GM18870 (cell line): Measurements from ENCODE around the gene SCFD1.
"Not testable (repeated sequence)": the region's sequence is repeated elsewhere in the genome, so short reads cannot be mapped to it uniquely, and the experiment has no call there.

Experiments used
- ATAC-seq: cut with Tn5 transposase; IDR thresholded peaks from one replicate; pipeline ENCODE4 v1.9.1; 2021; ENCODE audit warnings: moderate library complexity; ENCODE audit not compliant: unreplicated experiment

SCFD1 gene

GRCh38 chr14:30621940-30622830, at the start of gene SCFD1:
Gene SCFD1, plus strand, starts transcription at chr14:30622319. Its CDS starts 20 bp downstream, at chr14:30622339.
- peak; percentile 68 for ATAC-seq

DNA sequence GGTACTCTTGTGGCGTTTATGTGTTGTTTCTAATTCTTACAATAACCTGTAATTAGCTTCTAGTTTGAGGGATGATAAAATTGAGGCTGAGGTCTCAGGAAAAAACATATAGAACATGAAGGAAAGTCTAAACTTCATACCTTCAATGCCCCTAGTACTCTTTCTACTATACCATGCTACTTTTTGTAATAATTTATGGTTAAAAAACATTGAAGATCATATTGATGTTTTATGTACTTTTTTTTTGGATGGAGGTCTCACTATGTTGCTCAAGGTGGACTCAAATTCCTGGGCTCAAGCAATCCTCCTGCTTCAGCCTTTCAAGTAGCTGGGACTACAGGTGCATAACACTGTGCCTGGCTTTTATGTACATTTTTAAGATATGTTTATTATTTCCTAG, 49.3 kb upstream of the SCFD1 start:
- ATAC-seq, result no peak

DNA sequence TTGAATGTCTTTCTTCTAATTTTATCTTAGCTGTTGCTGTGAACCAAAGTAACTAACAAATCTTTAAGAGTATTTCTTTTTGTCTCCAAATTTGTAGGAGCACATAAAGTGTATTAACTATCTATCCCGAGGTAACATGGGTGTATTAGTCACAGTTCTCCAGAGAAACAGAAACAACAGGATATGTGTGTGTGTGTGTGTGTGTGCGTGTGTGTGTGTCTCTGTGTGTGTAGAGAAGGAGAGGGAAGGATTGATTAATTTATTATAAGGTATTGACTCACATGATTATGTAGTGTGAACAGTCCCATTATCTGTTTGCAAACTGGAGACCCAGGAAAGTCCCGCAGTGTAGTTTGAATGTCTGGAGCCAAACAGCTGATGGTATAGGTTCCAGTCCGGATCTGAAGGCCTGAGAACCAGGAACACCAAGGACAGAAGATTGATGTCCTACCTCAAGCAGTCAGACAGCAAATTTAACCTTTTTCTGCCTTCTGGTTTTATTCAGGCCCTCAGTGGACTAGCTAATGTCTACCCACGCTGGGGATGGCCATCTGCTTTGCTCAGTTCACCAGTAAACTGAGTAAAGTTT, 48.8 kb upstream of the SCFD1 start:
- ATAC-seq, result no peak

DNA sequence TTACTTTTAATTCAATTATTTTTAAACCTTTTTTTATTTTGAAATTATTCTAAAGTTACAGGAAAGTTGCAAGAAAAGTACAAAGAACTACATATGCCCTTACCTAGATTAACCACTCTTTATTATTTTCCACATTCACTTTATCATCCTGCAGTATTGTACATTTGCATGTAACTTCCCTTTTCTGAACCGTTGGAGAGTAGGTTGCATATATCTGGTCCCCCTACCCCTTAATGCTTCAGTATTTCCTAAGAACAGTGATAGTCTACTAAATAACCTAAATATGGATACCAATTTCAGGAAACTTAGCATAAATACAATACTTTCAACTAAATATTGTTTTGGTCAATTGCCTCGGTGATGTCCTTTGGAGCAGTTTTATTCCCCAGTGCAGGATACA, 48.2 kb upstream of the SCFD1 start:
- ATAC-seq, result no peak

- ATAC-seq, result not testable (repeated sequence)
Measured at GRCh38 chr14:30574777-30575176, 47.3 kb upstream of the SCFD1 start.

GRCh38 chr14:30576333-30576732, 45.8 kb upstream of the SCFD1 start:
- ATAC-seq, result not testable (repeated sequence)

GRCh38 chr14:30580616-30581282, 41.4 kb upstream of the SCFD1 start:
- no peak for ATAC-seq

DNA sequence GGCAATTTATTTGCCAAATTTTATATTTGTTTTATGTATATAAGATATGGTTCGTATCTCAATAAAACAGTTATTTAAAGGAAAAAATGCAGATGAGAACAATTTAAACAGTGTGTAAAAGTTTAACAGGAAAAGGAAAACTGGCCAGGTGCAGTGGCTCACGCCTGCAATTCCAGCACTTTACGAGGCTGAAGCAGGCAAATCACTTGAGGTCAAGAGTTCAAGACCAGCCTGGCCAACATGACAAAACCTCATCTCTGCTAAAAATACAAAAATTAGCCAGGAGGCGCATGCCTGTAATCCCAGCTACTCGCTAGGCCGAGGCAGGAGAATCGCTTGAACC, 40.9 kb upstream of the SCFD1 start:
- no peak for ATAC-seq

DNA sequence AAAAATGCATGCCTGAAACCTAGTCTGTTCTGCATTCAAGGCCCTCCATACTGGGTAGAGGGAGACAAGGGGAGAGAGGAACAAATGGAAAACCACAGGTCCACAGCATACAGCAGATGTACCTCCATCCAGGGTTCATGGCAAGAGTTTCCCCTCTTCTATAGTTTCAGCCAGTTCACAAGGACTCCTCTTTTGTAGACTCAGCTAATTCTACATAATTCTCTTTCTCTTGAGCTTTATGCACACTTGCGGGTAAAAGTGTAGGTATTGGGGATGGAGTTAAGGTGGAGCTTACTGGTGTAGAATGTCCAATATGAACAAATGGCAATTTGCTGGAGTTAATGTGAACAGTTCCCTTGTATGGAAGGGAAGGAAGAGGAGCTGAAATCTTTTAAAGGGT, 39.7 kb upstream of the SCFD1 start:
- ATAC-seq, result no peak

GRCh38 chr14:30584058-30584630, 38.0 kb upstream of the SCFD1 start:
- ATAC-seq, result no peak

DNA sequence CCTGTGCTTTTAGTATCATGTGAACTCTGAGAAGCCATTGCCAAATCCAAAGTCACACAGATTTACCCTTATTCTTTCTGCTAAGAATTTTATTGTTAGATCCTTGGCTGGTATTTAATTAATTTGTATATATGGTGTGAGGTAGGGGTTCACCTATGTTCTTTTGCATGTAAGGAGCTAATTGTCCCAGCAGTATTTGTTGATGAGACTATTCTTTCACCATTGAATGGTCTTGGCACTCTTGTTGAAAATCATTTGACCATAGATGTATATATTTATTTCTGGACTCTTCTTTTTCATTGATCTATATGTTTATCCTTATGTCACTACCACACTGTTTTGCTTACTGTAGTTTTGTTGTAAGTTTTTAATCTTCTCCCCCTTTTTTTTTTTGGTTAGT, 36.9 kb upstream of the SCFD1 start:
- no peak for ATAC-seq

DNA sequence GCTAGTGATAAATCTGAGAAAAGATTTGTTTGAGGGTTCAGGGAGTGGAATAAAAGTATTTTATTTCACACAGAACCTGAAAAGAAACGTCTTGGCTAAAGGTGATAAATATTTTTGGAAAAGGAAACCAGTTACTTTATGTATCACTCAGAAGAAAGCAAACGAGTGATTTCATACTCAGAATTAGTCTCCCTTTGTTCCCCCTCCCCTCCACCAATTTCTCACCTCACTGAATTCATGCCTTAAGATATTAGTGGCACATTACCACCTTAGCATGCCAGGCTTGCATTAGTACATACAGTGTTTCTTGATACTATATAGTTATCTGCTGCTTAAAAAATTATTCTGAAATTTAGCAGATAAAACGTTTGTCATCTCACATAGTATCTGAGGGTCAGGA, 35.0 kb upstream of the SCFD1 start:
- no peak for ATAC-seq

DNA sequence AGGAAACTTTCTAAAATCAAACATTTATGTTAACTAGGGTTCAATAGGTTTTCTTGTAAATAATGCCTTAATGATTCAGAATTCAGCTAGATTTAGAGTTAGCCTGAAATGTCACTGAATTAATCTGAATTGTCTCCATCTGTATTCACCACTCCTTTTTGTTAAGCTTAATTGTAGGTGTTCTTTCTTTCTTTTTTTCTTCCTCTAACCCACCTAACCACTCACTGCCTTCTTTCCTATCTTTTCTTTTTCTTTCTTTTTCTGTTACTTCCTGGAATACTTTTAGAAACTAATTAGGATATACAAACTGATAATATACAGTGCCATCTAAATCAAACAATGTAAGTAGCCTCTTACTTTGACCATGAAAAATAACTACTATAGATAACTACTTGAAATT, 33.2 kb upstream of the SCFD1 start:
- no peak for ATAC-seq

- ATAC-seq, result no peak
Measured at GRCh38 chr14:30596935-30597334, 25.2 kb upstream of the SCFD1 start.

GRCh38 chr14:30597504-30597903, 24.6 kb upstream of the SCFD1 start:
- no peak for ATAC-seq

GRCh38 chr14:30600922-30601918, 20.9 kb upstream of the SCFD1 start:
- no peak for ATAC-seq

DNA sequence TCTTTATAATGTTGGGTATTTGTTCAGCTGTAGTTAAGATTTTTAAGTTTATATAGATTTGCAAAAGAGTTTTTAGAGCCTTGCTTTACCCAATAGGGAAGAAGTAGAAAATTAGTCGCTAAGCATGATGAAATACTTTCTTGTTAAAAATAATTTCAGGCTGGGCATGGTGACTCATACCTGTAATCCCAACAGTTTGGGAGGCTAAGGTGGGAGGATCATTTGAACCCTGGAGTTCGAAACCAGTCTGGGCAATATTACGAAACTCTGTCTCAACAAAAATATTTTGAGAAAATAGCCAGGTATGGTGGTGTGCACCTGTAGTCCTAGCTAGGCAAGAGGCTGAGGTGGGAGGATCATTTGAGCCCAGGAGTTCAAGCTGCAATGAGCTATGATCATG, 18.7 kb upstream of the SCFD1 start:
- ATAC-seq, result no peak

- ATAC-seq, result not testable (repeated sequence)
Measured at GRCh38 chr14:30604696-30605095, 17.4 kb upstream of the SCFD1 start.

DNA sequence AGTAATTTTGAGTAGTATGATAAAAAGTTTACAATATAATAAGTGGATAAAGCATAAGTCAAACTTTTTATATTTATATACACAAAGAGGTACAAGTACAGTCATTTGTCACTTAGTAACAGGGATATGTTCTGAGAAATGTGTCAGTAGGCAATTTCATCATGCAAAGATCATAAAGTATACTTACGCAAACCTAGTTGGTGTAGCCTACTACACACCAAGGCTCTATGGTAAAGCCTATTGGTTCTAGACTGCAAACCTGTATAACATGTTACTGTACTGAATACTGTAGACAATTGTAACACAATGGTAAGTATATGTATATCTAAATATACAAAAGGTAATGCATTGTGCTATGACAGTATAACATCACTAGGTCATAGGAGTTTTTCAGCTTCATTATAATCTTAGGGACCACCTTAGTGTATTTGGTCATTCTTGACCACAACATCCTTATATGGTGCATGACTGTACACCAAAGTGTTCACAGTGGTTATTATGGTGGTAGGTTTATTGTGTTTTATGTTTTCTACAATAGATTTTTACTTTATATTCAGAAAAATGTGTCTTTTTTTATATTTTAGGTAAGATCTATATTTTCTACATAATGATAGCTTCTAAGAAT, 14.9 kb upstream of the SCFD1 start:
- ATAC-seq, result no peak

DNA sequence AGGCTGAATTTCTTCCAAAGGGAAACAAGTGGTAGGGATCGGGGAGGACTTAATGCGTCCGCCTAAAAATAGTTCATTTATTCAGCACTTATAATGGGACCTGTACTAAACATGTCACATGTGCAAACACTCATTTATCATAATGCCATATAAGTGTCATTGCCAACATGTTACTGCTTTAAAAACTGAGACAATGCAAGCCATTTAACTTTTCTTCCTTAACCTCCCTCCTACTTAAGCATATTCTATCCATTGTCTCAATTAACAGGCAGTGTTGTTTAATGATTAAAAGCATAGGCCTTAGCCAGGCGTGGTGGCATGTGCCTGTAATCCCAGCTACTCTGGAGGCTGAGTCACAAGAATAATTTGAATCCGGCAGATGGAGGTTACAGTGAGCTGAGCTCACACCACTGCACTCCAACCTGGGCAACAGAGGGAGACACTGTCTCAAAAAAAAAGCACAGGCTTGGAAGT, 13.5 kb upstream of the SCFD1 start:
- ATAC-seq, result no peak
